ENCODE data around the gene PROK2. TPM values are rescaled to one million over a fixed set of nuclear protein-coding genes. Genes with fewer than 3 reads are reported as not detected.

Gene PROK2
- polyA plus RNA-seq, 1 donor (not counting 4 experiments of a cell fraction or from before 2014, with no cell fraction given), result not detected

GRCh38 chr3:71789922-71790321 is 5.0 kb upstream of the PROK2 start:
- peaks cover 28% of the 10 kb centered on the region for H3K27me3 ChIP-seq (ENCODE audit: control insufficient read depth, extremely low read depth, insufficient read depth, low read length)

GRCh38 chr3:71787851-71788405 is 3.0 kb upstream of the PROK2 start:
- no peaks in the 10 kb centered on the region for H3K9me3 ChIP-seq (ENCODE audit: control insufficient read depth, low read depth, low read length)
- FAIRE-seq, result no peak
- no peaks in the 10 kb centered on the region for H3K79me2 ChIP-seq (ENCODE audit: control insufficient read depth, insufficient read depth, low read length)
- H3K9me1 ChIP-seq (ENCODE audit: control insufficient read depth, extremely low read depth, insufficient read depth, low read length), result no peaks in the 10 kb centered on the region
- H3K4me3 ChIP-seq (ENCODE audit: control insufficient read depth in 2 of 3, extremely low read depth in 1 of 3, insufficient read depth in 2 of 3, low read depth in 1 of 3, low read length in 3 of 3), result no peak overlapping the region
- no peak overlapping the region for H3K4me2 ChIP-seq (ENCODE audit: control insufficient read depth, extremely low read depth, insufficient read depth, low read depth, low read length)
- no peaks in the 10 kb centered on the region for H3K36me3 ChIP-seq (ENCODE audit: control insufficient read depth in 2 of 2, extremely low read depth in 1 of 2, insufficient read depth in 2 of 2, low read length in 2 of 2)
- H3K4me1 ChIP-seq (ENCODE audit: control insufficient read depth, extremely low read depth, insufficient read depth, low read length), result peaks cover 5% of the 10 kb centered on the region
- H3K27me3 ChIP-seq (ENCODE audit: control insufficient read depth, extremely low read depth, insufficient read depth, low read length), result peaks cover 40% of the 10 kb centered on the region
- no peak overlapping the region for H3K9ac ChIP-seq (ENCODE audit: control insufficient read depth, extremely low read depth, insufficient read depth, low read length)
- H4K20me1 ChIP-seq (ENCODE audit: control insufficient read depth, extremely low read depth, insufficient read depth, low read length), result no peaks in the 10 kb centered on the region
- no peak overlapping the region for H2AFZ ChIP-seq (ENCODE audit: control insufficient read depth, low read length)
- no peak overlapping the region for H3K27ac ChIP-seq (ENCODE audit: control insufficient read depth, insufficient read depth, low read length)
- TF ChIP-seq EZH2 (IDR thresholded peaks at IDR 0.05; ENCODE audit: low read length) (no peak), CTCF (optimal IDR thresholded peaks at IDR 0.05 in 1 of 3, IDR thresholded peaks at IDR 0.05 in 1 of 3, conservative IDR thresholded peaks at IDR 0.05 in 1 of 3; ENCODE audit: extremely low read depth in 1 of 3, insufficient read depth in 2 of 3, low read length in 3 of 3) (no peak)
- no peak for DNase-seq (ENCODE audit: low read depth, low spot score)
- dilution Hi-C loops (cut with MboI; ENCODE audit: extremely low pct_ligation_motif_present, low sequenced_read_pairs), result no loop called here

More at GRCh38 chr3:71789922-71790321, 5.0 kb upstream of the PROK2 start:
- no peaks in the 10 kb centered on the region for H3K4me1 ChIP-seq (ENCODE audit: control insufficient read depth, extremely low read depth, insufficient read depth, low read length)
- no peaks in the 10 kb centered on the region for H4K20me1 ChIP-seq (ENCODE audit: control insufficient read depth, extremely low read depth, insufficient read depth, low read length)
- no peaks in the 10 kb centered on the region for H3K9me1 ChIP-seq (ENCODE audit: control insufficient read depth, extremely low read depth, insufficient read depth, low read length)
- H3K79me2 ChIP-seq (ENCODE audit: control insufficient read depth, insufficient read depth, low read length), result no peaks in the 10 kb centered on the region
- FAIRE-seq (no peak), DNase-seq (ENCODE audit: low read depth, low spot score) (no peak)
- H3K27ac ChIP-seq (ENCODE audit: control insufficient read depth, insufficient read depth, low read length), result no peak overlapping the region
- no peak overlapping the region for H2AFZ ChIP-seq (ENCODE audit: control insufficient read depth, low read length)
- H3K9ac ChIP-seq (ENCODE audit: control insufficient read depth, extremely low read depth, insufficient read depth, low read length), result no peak overlapping the region
- no peak overlapping the region for H3K4me3 ChIP-seq (ENCODE audit: control insufficient read depth in 2 of 3, extremely low read depth in 1 of 3, insufficient read depth in 2 of 3, low read depth in 1 of 3, low read length in 3 of 3)
- no peak overlapping the region for H3K4me2 ChIP-seq (ENCODE audit: control insufficient read depth, extremely low read depth, insufficient read depth, low read depth, low read length)
- dilution Hi-C loops (cut with MboI; ENCODE audit: extremely low pct_ligation_motif_present, low sequenced_read_pairs), result no loop called here
- no peaks in the 10 kb centered on the region for H3K9me3 ChIP-seq (ENCODE audit: control insufficient read depth, low read depth, low read length)
- TF ChIP-seq CTCF (optimal IDR thresholded peaks at IDR 0.05 in 1 of 3, IDR thresholded peaks at IDR 0.05 in 1 of 3, conservative IDR thresholded peaks at IDR 0.05 in 1 of 3; ENCODE audit: extremely low read depth in 1 of 3, insufficient read depth in 2 of 3, low read length in 3 of 3) (no peak), EZH2 (IDR thresholded peaks at IDR 0.05; ENCODE audit: low read length) (no peak)
- H3K36me3 ChIP-seq (ENCODE audit: control insufficient read depth in 2 of 2, extremely low read depth in 1 of 2, insufficient read depth in 2 of 2, low read length in 2 of 2), result no peaks in the 10 kb centered on the region
